ENCODE results near the gene CYP4F12.
A peak's percentile ranks its signal among the peaks of the same experiment; 100 is the strongest.

Gene CYP4F12

DNA sequence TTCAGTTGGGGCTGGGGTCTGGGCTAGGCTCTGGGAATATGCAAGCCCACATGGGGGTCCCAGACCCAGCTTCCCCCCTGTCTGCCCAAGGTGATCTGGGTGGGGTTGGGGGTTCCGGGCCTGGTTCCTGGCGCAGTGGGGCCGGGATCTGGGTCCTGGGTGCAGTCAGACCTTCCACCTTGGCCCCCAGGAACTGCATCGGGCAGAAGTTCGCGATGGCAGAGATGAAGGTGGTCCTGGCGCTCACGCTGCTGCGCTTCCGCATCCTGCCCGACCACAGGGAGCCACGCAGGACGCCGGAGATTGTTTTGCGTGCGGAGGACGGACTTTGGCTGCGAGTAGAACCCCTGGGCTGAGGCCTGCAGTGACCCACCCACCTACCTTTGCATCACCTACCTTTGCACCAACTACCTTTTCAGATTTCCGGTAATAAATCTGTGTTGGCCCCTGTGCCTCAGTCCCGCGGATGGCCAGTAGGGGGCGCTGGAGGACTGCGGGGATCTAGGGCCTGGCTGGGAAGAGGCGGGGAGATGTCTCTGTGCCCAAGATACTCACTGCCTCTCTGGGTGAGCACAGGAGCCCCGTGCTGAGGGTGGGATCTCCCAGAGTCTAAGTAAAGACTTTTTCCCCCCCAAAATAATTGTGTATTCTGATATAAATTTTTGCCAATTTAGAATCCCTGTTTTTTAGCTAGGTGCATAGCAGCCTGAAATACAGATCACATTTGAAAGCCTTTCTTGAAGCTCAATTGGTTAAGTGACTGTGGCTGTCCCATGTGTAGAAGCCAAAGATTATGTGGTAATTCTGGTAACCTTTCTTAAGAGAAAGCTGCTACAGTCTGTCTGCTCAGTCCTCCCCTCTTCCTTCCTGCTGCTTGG lies 43.6 kb upstream of the CYP4F12 start:
- Histone ChIP-seq H3K4me2 (no peak overlapping the region), H2AFZ (ENCODE audit: low read depth) (no peak overlapping the region), H3K9ac (no peak overlapping the region), H3K27me3 (ENCODE audit: insufficient read depth, low read depth) (peaks cover 5% of the 10 kb centered on the region; the same call in 1 of the 2 replicates), H3K27ac (no peak overlapping the region), H3K4me3 (IDR thresholded peaks at IDR 0.05; ENCODE audit: insufficient read depth, low read depth, low read length) (no peak overlapping the region), H3K79me2 (ENCODE audit: insufficient read depth, low read depth) (no peaks in the 10 kb centered on the region), H3K36me3 (ENCODE audit: insufficient read depth) (no peaks in the 10 kb centered on the region), H3K4me1 (ENCODE audit: low read depth, poor library complexity, severe bottlenecking) (no peaks in the 10 kb centered on the region), H4K20me1 (ENCODE audit: insufficient read depth) (no peaks in the 10 kb centered on the region)
- TF ChIP-seq, protein P1, sequence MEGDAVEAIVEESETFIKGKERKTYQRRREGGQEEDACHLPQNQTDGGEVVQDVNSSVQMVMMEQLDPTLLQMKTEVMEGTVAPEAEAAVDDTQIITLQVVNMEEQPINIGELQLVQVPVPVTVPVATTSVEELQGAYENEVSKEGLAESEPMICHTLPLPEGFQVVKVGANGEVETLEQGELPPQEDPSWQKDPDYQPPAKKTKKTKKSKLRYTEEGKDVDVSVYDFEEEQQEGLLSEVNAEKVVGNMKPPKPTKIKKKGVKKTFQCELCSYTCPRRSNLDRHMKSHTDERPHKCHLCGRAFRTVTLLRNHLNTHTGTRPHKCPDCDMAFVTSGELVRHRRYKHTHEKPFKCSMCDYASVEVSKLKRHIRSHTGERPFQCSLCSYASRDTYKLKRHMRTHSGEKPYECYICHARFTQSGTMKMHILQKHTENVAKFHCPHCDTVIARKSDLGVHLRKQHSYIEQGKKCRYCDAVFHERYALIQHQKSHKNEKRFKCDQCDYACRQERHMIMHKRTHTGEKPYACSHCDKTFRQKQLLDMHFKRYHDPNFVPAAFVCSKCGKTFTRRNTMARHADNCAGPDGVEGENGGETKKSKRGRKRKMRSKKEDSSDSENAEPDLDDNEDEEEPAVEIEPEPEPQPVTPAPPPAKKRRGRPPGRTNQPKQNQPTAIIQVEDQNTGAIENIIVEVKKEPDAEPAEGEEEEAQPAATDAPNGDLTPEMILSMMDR (conservative IDR thresholded peaks at IDR 0.05; ENCODE audit: low read depth, low read length) = peak; percentile 86

DNA sequence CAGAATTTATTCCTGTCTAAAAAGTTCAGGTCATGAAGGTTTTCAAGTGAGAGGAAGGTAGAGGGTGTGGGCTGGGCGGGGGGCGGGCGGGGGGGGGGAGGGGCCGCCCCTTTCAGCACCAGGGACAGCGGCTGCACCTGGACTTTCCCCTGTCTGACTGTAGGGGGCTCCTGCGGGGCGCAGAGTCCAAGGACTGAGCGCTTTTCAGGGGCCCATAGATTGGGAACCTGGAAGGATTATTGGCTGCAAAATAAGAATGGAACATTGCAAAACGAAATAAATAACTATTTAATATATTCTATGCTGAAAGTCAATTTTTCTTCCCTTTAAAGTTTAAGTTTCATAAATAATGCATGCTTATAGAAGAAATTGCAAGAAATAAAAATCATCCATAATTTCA lies 41.1 kb upstream of the CYP4F12 start:
- H3K9ac ChIP-seq = no peak overlapping the region
- H3K4me3 ChIP-seq (IDR thresholded peaks at IDR 0.05; ENCODE audit: insufficient read depth, low read depth, low read length) = no peak overlapping the region
- no peaks in the 10 kb centered on the region for H3K36me3 ChIP-seq (ENCODE audit: insufficient read depth)
- H3K27ac ChIP-seq = no peak overlapping the region
- H3K79me2 ChIP-seq (ENCODE audit: insufficient read depth, low read depth) = no peaks in the 10 kb centered on the region
- no peak overlapping the region for H3K4me2 ChIP-seq
- no peak overlapping the region for H2AFZ ChIP-seq (ENCODE audit: low read depth)
- H4K20me1 ChIP-seq (ENCODE audit: insufficient read depth) = no peaks in the 10 kb centered on the region
- peaks cover 5% of the 10 kb centered on the region; the same call in 1 of the 2 replicates for H3K27me3 ChIP-seq (ENCODE audit: insufficient read depth, low read depth)
- H3K4me1 ChIP-seq (ENCODE audit: low read depth, poor library complexity, severe bottlenecking) = no peaks in the 10 kb centered on the region
- TF ChIP-seq, protein P1 (conservative IDR thresholded peaks at IDR 0.05; ENCODE audit: low read depth, low read length) = no peak

DNA sequence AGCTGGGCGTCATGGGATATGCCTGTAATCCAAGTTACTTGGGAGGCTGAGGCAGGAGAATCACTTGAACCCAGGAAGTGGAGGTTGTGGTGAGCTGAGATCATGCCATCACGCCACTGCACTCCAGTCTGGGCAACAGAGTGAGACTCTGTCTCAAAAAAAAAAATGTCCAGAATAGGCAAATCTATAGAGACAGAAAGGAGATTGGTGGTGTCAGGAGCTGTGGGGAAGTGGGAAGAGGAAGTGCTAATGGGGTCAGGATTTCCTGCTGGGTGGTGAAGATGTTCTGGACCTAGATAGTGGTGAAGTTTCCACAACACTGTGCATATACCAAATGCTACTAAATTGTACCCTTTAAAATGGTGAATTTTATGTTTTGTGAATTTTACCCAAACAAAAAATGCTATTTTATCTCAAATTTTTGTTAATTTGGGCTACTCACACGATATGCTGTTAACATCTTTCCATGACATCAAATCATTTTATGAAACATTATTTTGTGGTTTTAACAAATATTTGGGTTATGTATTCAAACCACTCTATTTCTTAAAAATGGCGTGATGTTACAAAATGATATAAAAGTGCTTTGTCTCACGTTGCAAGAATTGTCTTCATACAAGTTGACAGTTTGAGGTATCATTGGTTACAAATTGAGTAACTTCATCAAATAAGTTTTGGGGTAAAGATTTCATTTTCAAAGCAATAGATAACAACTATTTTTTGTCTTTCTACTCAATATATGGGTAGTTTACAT lies 39.6 kb upstream of the CYP4F12 start:
- TF ChIP-seq, protein P1 (conservative IDR thresholded peaks at IDR 0.05; ENCODE audit: low read depth, low read length) = no peak
- Histone ChIP-seq H3K4me1 (ENCODE audit: low read depth, poor library complexity, severe bottlenecking) (no peaks in the 10 kb centered on the region), H2AFZ (ENCODE audit: low read depth) (no peak overlapping the region), H3K9ac (no peak overlapping the region), H3K27ac (no peak overlapping the region), H3K79me2 (ENCODE audit: insufficient read depth, low read depth) (no peaks in the 10 kb centered on the region), H3K4me2 (no peak overlapping the region), H3K4me3 (IDR thresholded peaks at IDR 0.05; ENCODE audit: insufficient read depth, low read depth, low read length) (no peak overlapping the region), H4K20me1 (ENCODE audit: insufficient read depth) (no peaks in the 10 kb centered on the region), H3K36me3 (ENCODE audit: insufficient read depth) (no peaks in the 10 kb centered on the region), H3K27me3 (ENCODE audit: insufficient read depth, low read depth) (peaks cover 4% of the 10 kb centered on the region; the same call in 1 of the 2 replicates)

DNA sequence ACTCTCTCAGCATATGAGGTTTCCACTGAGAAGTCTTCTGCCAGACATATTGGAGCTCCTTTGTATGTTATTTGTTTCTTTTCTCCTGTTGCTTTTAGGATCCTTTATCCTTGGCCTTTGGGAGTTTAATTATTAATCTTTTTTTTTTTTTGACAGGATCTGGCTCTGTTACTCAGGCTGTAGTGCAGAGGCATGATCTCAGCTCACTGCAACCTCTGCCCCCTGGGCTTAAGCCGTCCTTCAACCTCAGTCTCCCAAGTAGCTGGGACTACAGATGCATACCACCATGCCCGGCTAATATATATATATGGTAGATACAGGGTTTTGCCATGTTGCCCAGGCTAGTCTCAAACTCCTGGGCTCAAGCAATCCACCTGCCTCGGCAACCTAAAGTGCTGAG lies 38.8 kb upstream of the CYP4F12 start:
- TF ChIP-seq, protein P1 (conservative IDR thresholded peaks at IDR 0.05; ENCODE audit: low read depth, low read length) = no peak
- Histone ChIP-seq H3K4me1 (ENCODE audit: low read depth, poor library complexity, severe bottlenecking) (no peaks in the 10 kb centered on the region), H3K36me3 (ENCODE audit: insufficient read depth) (no peaks in the 10 kb centered on the region), H4K20me1 (ENCODE audit: insufficient read depth) (no peaks in the 10 kb centered on the region), H3K27me3 (ENCODE audit: insufficient read depth, low read depth) (peaks cover 4% of the 10 kb centered on the region; the same call in 1 of the 2 replicates), H3K4me3 (IDR thresholded peaks at IDR 0.05; ENCODE audit: insufficient read depth, low read depth, low read length) (no peak overlapping the region), H3K79me2 (ENCODE audit: insufficient read depth, low read depth) (no peaks in the 10 kb centered on the region), H2AFZ (ENCODE audit: low read depth) (no peak overlapping the region), H3K9ac (no peak overlapping the region), H3K4me2 (no peak overlapping the region), H3K27ac (no peak overlapping the region)

Measured in KMS-11 (cell line).